ENCODE results near the gene STK32B.

Gene STK32B

DNA sequence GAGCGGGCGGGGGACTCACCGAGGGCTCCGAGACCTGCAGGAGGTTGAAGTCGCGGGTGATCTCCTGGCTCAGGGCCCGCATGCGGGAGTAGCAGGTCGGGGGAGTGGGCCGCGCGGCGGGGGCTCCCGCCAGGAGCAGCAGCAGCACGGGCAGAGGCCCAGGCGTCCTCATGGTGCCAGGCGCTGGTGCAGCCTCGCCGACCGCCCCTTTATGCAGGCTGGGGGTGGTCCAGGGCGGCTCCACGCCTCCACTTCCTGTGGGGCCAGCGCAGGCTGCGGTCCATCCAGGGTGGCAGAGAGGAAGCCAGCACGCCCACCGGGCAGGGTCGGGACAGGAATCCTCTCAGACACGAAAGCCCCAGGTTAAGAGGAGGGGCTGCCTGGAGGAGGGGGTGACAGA, 32.0 kb upstream of the STK32B start, which contains the start of gene CYTL1:
Gene CYTL1, minus strand, starts transcription at position 185 of the 400 bp plus-strand sequence. Its CDS starts 13 bp downstream, at position 172.
- Histone ChIP-seq H3K4me1 (ENCODE audit: insufficient read depth, low read length, poor library complexity, severe bottlenecking) (no peaks in the 10 kb centered on the region), H3K27me3 (ENCODE audit: insufficient read depth, low read length, poor library complexity, severe bottlenecking) (no peaks in the 10 kb centered on the region), H3K9me3 (ENCODE audit: insufficient read depth, low read depth, low read length) (no peaks in the 10 kb centered on the region; the same call in 1 of the 2 replicates), H4K20me1 (ENCODE audit: insufficient read depth, low read length, poor library complexity, severe bottlenecking) (no peaks in the 10 kb centered on the region), H2AFZ (ENCODE audit: low read length) (no peak within 1 kb of the TSS), H3K9me2 (replicated peaks; ENCODE audit: low read depth, low read length) (no peaks in the 10 kb centered on the region), H3K36me3 (ENCODE audit: insufficient read depth, low read length) (no peaks in the 10 kb centered on the region), H3K9ac (ENCODE audit: low read depth, low read length, poor library complexity, severe bottlenecking) (no peak within 1 kb of the TSS), H3F3A (ENCODE audit: low read depth) (no peaks in the 10 kb centered on the region), H3K79me2 (ENCODE audit: insufficient read depth, low read length) (no peaks in the 10 kb centered on the region), H3K4me2 (ENCODE audit: low read depth, low read length, poor library complexity, severe bottlenecking) (no peak within 1 kb of the TSS), H3K4me3 (ENCODE audit: low read length, poor library complexity, severe bottlenecking) (no peak within 1 kb of the TSS)
- no peak for TF ChIP-seq EZH2phosphoT487 (IDR thresholded peaks at IDR 0.05; ENCODE audit: borderline replicate concordance)
- TF ChIP-seq, protein P1, sequence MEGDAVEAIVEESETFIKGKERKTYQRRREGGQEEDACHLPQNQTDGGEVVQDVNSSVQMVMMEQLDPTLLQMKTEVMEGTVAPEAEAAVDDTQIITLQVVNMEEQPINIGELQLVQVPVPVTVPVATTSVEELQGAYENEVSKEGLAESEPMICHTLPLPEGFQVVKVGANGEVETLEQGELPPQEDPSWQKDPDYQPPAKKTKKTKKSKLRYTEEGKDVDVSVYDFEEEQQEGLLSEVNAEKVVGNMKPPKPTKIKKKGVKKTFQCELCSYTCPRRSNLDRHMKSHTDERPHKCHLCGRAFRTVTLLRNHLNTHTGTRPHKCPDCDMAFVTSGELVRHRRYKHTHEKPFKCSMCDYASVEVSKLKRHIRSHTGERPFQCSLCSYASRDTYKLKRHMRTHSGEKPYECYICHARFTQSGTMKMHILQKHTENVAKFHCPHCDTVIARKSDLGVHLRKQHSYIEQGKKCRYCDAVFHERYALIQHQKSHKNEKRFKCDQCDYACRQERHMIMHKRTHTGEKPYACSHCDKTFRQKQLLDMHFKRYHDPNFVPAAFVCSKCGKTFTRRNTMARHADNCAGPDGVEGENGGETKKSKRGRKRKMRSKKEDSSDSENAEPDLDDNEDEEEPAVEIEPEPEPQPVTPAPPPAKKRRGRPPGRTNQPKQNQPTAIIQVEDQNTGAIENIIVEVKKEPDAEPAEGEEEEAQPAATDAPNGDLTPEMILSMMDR (conservative IDR thresholded peaks at IDR 0.05; ENCODE audit: low read length) = no peak

DNA sequence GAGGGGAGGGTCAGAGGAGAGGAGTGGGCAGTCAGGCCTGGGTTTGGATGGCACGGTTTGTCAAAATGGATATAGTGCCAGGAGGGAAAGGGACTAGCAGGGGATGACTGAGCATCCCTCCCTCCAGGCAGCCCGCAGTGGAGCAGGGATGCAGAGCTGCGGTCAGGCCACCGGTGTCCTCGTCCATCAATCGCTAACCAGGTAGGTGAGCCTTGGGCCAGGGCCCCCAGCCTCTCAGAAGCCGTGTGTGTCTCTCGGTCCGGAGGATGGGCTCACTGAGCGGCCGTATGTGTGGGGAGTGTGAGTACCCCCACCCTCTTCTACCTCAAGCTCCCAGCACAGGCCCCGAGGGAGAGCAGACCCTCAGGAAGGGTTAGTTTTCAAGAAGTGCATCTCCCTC, 31.5 kb upstream of the STK32B start:
- Histone ChIP-seq H3K4me1 (ENCODE audit: insufficient read depth, low read length, poor library complexity, severe bottlenecking) (no peaks in the 10 kb centered on the region), H3K9me2 (replicated peaks; ENCODE audit: low read depth, low read length) (no peaks in the 10 kb centered on the region), H3K9ac (ENCODE audit: low read depth, low read length, poor library complexity, severe bottlenecking) (no peak overlapping the region), H3K4me2 (ENCODE audit: low read depth, low read length, poor library complexity, severe bottlenecking) (no peak overlapping the region), H4K20me1 (ENCODE audit: insufficient read depth, low read length, poor library complexity, severe bottlenecking) (no peaks in the 10 kb centered on the region), H3K36me3 (ENCODE audit: insufficient read depth, low read length) (no peaks in the 10 kb centered on the region), H3F3A (ENCODE audit: low read depth) (no peaks in the 10 kb centered on the region), H2AFZ (ENCODE audit: low read length) (no peak overlapping the region), H3K4me3 (ENCODE audit: low read length, poor library complexity, severe bottlenecking) (no peak overlapping the region), H3K27me3 (ENCODE audit: insufficient read depth, low read length, poor library complexity, severe bottlenecking) (no peaks in the 10 kb centered on the region), H3K79me2 (ENCODE audit: insufficient read depth, low read length) (no peaks in the 10 kb centered on the region), H3K9me3 (ENCODE audit: insufficient read depth, low read depth, low read length) (no peaks in the 10 kb centered on the region; the same call in 1 of the 2 replicates)
- no peak for TF ChIP-seq EZH2phosphoT487 (IDR thresholded peaks at IDR 0.05; ENCODE audit: borderline replicate concordance)
- TF ChIP-seq, protein P1 (conservative IDR thresholded peaks at IDR 0.05; ENCODE audit: low read length) = no peak

DNA sequence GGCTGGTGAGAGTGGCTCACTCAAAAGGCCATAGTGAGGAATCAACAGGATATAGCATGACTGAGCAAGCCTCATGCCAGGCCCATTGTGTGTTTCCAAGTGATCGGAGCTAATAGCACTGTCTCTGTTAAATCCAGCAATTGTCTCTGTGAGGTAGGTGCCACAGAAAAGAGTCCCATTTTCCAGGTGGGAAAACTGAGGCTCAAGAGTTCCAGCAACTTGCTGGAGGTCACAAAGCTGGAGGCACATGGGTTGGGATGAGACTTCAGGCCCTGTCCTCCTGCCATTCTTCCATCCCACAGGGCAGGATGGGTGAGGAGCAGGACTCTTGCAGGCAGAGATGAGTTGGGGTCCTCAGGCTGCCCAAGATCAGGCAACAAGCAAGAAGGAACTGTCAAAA, 30.9 kb upstream of the STK32B start:
- TF ChIP-seq, protein P1 (conservative IDR thresholded peaks at IDR 0.05; ENCODE audit: low read length) = no peak
- TF ChIP-seq EZH2phosphoT487 (IDR thresholded peaks at IDR 0.05; ENCODE audit: borderline replicate concordance) = no peak
- Histone ChIP-seq H3K27me3 (ENCODE audit: insufficient read depth, low read length, poor library complexity, severe bottlenecking) (no peaks in the 10 kb centered on the region), H2AFZ (ENCODE audit: low read length) (no peak overlapping the region), H3K79me2 (ENCODE audit: insufficient read depth, low read length) (no peaks in the 10 kb centered on the region), H3K4me2 (ENCODE audit: low read depth, low read length, poor library complexity, severe bottlenecking) (no peak overlapping the region), H3K9ac (ENCODE audit: low read depth, low read length, poor library complexity, severe bottlenecking) (no peak overlapping the region), H3K9me3 (ENCODE audit: insufficient read depth, low read depth, low read length) (peaks cover 2% of the 10 kb centered on the region; the same call in 1 of the 2 replicates), H3K4me1 (ENCODE audit: insufficient read depth, low read length, poor library complexity, severe bottlenecking) (no peaks in the 10 kb centered on the region), H3F3A (ENCODE audit: low read depth) (no peaks in the 10 kb centered on the region), H3K36me3 (ENCODE audit: insufficient read depth, low read length) (no peaks in the 10 kb centered on the region), H4K20me1 (ENCODE audit: insufficient read depth, low read length, poor library complexity, severe bottlenecking) (no peaks in the 10 kb centered on the region), H3K9me2 (replicated peaks; ENCODE audit: low read depth, low read length) (no peaks in the 10 kb centered on the region), H3K4me3 (ENCODE audit: low read length, poor library complexity, severe bottlenecking) (no peak overlapping the region)

Data from Loucy (cell line).